Hepatocyte (in vitro differentiated cells): Measurements from ENCODE around the gene LINS1. TPM values are rescaled to one million over a fixed set of nuclear protein-coding genes. Genes with fewer than 3 reads are reported as not detected.

Source experiments
- DNase-seq: peaks from one replicate; pipeline ENCODE4 v3.0.0-alpha.2; 2016; ENCODE audit warnings: low spot score
- H2AFZ ChIP-seq: fragments of 200-600 bp; sonication (generic); 2 replicates; pipeline ENCODE4 v1.6.0; 2016; ENCODE audit warnings: antibody characterized with exemption, mild to moderate bottlenecking
- H3K27ac ChIP-seq: fragments of 200-600 bp; sonication (generic); 2 replicates; pipeline ENCODE4 v1.5.1; 2016; ENCODE audit warnings: mild to moderate bottlenecking
- H3K27me3 ChIP-seq: fragments of 200-600 bp; sonication (generic); 2 replicates; pipeline ENCODE4 v1.6.1; 2016
- H3K36me3 ChIP-seq: fragments of 200-600 bp; sonication (generic); replicated peaks from 2 replicates; pipeline ENCODE4 v1.5.1; 2016; ENCODE audit warnings: low read depth; ENCODE audit not compliant: insufficient read depth
- H3K4me1 ChIP-seq: fragments of 200-600 bp; sonication (generic); 2 replicates; pipeline ENCODE4 v1.5.1; 2016; ENCODE audit warnings: mild to moderate bottlenecking, moderate library complexity; ENCODE audit not compliant: insufficient read depth
- H3K4me2 ChIP-seq: fragments of 200-600 bp; sonication (generic); 2 replicates; pipeline ENCODE4 v1.6.0; 2016
- H3K4me3 ChIP-seq: fragments of 200-600 bp; sonication (generic); 2 replicates; pipeline ENCODE4 v1.5.1; 2016; ENCODE audit warnings: mild to moderate bottlenecking
- H3K79me2 ChIP-seq: fragments of 200-600 bp; sonication (generic); 2 replicates; pipeline ENCODE4 v1.6.0; 2017; ENCODE audit warnings: mild to moderate bottlenecking
- H3K9me2 ChIP-seq: fragments of 200-600 bp; sonication (generic); replicated peaks from 2 replicates; pipeline ENCODE4 v1.6.0; 2017; ENCODE audit warnings: mild to moderate bottlenecking; ENCODE audit not compliant: insufficient read depth
- H3K9me3 ChIP-seq: fragments of 200-600 bp; sonication (generic); 2 replicates; pipeline ENCODE4 v1.5.1; 2016; ENCODE audit warnings: low read depth, mild to moderate bottlenecking
- H4K20me1 ChIP-seq: fragments of 200-600 bp; sonication (generic); 2 replicates; pipeline ENCODE4 v1.6.0; 2016; ENCODE audit warnings: mild to moderate bottlenecking; ENCODE audit not compliant: insufficient read depth, poor library complexity, severe bottlenecking
- CTCF ChIP-seq: fragments of 200-600 bp; sonication (generic); IDR thresholded peaks from 2 replicates; pipeline ENCODE4 v1.5.1; 2016; ENCODE audit warnings: antibody characterized with exemption, mild to moderate bottlenecking; ENCODE audit not compliant: poor library complexity
- EZH2 ChIP-seq: fragments of 200-600 bp; sonication (generic); IDR thresholded peaks from 2 replicates; pipeline ENCODE4 v1.6.1; 2016; ENCODE audit warnings: antibody characterized with exemption, mild to moderate bottlenecking, borderline replicate concordance
- EZH2phosphoT487 ChIP-seq: fragments of 200-600 bp; sonication (generic); IDR thresholded peaks from one replicate; pipeline ENCODE4 v1.6.1; 2018; ENCODE audit warnings: antibody characterized with exemption, mild to moderate bottlenecking, low read depth, moderate library complexity; ENCODE audit not compliant: unreplicated experiment, severe bottlenecking
- WGBS: methylation state at CpG from one replicate; pipeline ENCODE4 v1.1.6; 2016; ENCODE audit warnings: low lambda C conversion rate; ENCODE audit errors: missing lambda C conversion rate; 5-methylcytosine and 5-hydroxymethylcytosine counted together
- polyA plus RNA-seq: library from polyadenylated mRNA; unstranded; fragments of >200 nt; fragmentation: Nextera tagmentation; extraction: Ambion mirVana; gene quantifications from 2 replicates; pipeline ENCODE4 v1.2.1, GENCODE V29; 2016
- total RNA-seq: library from RNA; depleted of rRNA; stranded (reverse); fragments of >200 nt; gene quantifications from 2 replicates; pipeline ENCODE4 v1.2.3, GENCODE V29; 2014

Gene LINS1
- total and polyA plus RNA-seq, 2 experiments from 2014 or later: 8.1 to 26.3 TPM

- Histone ChIP-seq H3K9me3 (no peaks in the 10 kb centered on the region), H3K36me3 (no peaks in the 10 kb centered on the region), H4K20me1 (no peaks in the 10 kb centered on the region), H3K9me2 (no peaks in the 10 kb centered on the region), H3K79me2 (no peaks in the 10 kb centered on the region), H3K4me1 (no peaks in the 10 kb centered on the region), H3K27ac (no peak overlapping the region), H3K4me2 (no peak overlapping the region), H2AFZ (no peak overlapping the region), H3K4me3 (no peak overlapping the region), H3K27me3 (no peaks in the 10 kb centered on the region)
- DNase-seq: no peak
- TF ChIP-seq EZH2 (no peak), EZH2phosphoT487 (no peak), CTCF (no peak)
- WGBS: 98% methylated on average over 32 of the region's 50 CpGs
These were observed 43.2 kb downstream of the LINS1 start for GRCh38 chr15:100558771-100559254.

- no peaks in the 10 kb centered on the region for H3K79me2 ChIP-seq
- H3K4me1 ChIP-seq: no peaks in the 10 kb centered on the region
- H3K27me3 ChIP-seq: no peaks in the 10 kb centered on the region
- 98% methylated on average over 16 of the region's 16 CpGs for WGBS
- DNase-seq: no peak
- no peaks in the 10 kb centered on the region for H3K9me3 ChIP-seq
- H4K20me1 ChIP-seq: no peaks in the 10 kb centered on the region
- no peak overlapping the region for H3K4me3 ChIP-seq
- no peak overlapping the region for H3K27ac ChIP-seq
- no peaks in the 10 kb centered on the region for H3K36me3 ChIP-seq
- TF ChIP-seq EZH2phosphoT487 (no peak), EZH2 (no peak), CTCF (no peak)
- H3K4me2 ChIP-seq: no peak overlapping the region
- H3K9me2 ChIP-seq: no peaks in the 10 kb centered on the region
- H2AFZ ChIP-seq: no peak overlapping the region
These were observed 48.5 kb downstream of the LINS1 start for GRCh38 chr15:100553468-100553867.

- Histone ChIP-seq H4K20me1 (no peaks in the 10 kb centered on the region), H3K4me2 (no peak overlapping the region), H3K9me3 (no peaks in the 10 kb centered on the region), H2AFZ (no peak overlapping the region), H3K36me3 (no peaks in the 10 kb centered on the region), H3K9me2 (no peaks in the 10 kb centered on the region), H3K4me3 (no peak overlapping the region), H3K27ac (no peak overlapping the region), H3K27me3 (no peaks in the 10 kb centered on the region), H3K79me2 (no peaks in the 10 kb centered on the region), H3K4me1 (no peaks in the 10 kb centered on the region)
- 86% methylated on average over 5 of the region's 5 CpGs for WGBS
- DNase-seq: no peak
- no peak for TF ChIP-seq EZH2
- no peak for TF ChIP-seq CTCF
- TF ChIP-seq EZH2phosphoT487: no peak
These were observed 54.0 kb downstream of the LINS1 start for GRCh38 chr15:100547961-100548360.

- Histone ChIP-seq H3K27me3 (no peaks in the 10 kb centered on the region), H3K36me3 (no peaks in the 10 kb centered on the region), H3K9me3 (no peaks in the 10 kb centered on the region), H3K27ac (no peak overlapping the region), H2AFZ (no peak overlapping the region), H4K20me1 (no peaks in the 10 kb centered on the region), H3K4me3 (no peak overlapping the region), H3K4me1 (no peaks in the 10 kb centered on the region), H3K9me2 (no peaks in the 10 kb centered on the region), H3K79me2 (no peaks in the 10 kb centered on the region), H3K4me2 (no peak overlapping the region)
- WGBS: 85% methylated on average over 6 of the region's 6 CpGs
- no peak for DNase-seq
- TF ChIP-seq EZH2phosphoT487: no peak
- no peak for TF ChIP-seq CTCF
- TF ChIP-seq EZH2: no peak
These were observed 57.0 kb downstream of the LINS1 start for GRCh38 chr15:100544946-100545345.
